IPS DF 19.7 (cell line): ENCODE measurements around the gene CLEC17A.

Experiments
- DNase-seq: peaks from one replicate; pipeline ENCODE4 v3.0.0-alpha.2; 2013; ENCODE audit warnings: low read depth, low spot score

The CLEC17A gene

DNA sequence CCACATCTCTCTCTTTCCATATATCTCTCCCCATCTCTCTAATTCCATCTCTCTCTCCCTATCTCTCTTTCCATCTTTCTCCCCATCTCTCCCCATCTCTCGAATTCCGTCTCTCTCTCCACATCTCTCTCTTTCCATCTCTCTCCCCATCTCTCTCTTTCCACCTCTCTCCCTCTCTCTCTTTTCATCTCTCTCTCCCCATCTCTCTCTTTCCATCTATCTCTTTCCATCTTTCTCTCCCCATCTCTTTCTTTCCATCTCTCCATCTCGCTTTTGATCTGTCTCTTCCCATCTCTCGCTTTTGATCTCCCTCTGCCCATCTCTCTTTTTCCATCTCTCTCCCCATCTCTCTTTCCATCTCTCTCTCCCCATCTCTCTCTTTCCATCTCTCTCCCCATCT lies 66.1 kb downstream of the CLEC17A start:
- no peak for DNase-seq

DNA sequence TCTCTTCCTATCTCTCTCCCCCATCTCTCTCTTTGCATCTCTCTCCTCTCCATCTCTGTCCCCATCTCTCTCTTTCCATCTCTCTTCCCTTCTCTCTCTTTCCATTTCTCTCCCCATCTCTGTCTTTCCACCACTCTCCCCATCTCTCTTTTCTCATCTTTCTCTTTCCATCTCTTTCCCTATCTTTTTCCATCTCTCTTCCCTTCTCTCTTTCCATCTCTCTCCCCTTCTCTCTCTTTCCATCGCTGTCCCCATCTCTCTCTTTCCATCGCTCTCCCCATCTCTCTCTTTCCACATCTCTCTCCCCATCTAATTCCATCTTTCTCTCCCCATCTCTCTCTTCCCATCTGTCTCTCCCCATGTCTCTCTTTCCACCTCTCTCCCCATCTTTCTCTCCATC lies 67.3 kb downstream of the CLEC17A start:
- no peak for DNase-seq

DNA sequence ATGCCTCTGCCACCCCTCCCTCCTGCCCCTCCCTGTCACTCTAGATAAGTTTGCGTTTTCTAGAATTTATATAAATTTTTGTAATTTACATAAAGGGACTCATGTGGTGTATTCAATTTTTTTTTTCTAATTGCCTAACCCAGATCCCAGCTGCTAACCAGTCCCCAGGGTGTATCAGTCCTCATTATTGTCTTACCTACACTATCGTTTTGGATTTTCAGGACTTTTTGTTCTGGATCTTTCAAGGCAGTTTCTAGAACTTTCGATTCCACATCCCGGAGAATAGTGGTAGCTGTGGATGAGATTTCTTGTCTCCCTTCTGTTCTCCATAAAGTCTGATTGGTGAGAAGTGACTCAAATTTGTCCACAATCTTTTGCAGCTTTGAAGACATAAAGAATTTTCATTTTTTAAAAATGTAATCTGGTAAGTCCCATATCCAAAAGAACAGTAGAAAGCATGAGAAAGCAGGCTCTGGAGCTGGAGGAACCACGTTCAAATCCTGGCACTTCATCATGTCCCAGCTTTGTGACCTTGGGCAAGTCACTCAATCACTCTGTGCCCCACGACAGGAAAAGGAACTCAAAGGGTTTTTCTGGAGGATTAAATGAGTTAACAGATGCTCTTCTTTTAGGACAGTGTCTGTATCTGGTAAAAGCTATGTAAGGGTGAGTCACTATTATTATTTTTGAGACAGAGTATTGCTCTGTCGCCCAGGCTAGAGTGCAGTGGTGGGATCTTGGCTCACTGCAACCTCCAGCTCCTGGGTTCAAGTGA lies 72.1 kb downstream of the CLEC17A start:
- no peak for DNase-seq

DNA sequence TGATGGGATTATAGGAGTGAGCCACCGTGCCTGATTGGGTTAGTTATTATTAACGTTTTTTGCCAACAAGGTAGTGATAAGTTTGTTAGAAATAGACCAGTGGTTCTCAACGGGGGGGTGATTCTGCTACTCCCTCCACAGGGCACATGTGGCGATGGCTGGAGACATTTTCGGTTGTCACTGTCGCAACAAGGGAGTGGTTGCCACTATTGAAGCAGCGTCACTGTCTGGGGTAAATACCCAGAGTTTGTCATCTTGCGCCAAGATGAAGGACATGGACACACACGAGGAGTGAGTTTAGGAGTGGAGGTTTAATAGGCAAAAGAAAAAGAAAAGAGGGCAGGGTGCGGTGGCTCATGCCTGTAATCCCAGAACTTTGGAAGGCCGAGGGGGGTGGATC lies 72.8 kb downstream of the CLEC17A start:
- no peak for DNase-seq

DNA sequence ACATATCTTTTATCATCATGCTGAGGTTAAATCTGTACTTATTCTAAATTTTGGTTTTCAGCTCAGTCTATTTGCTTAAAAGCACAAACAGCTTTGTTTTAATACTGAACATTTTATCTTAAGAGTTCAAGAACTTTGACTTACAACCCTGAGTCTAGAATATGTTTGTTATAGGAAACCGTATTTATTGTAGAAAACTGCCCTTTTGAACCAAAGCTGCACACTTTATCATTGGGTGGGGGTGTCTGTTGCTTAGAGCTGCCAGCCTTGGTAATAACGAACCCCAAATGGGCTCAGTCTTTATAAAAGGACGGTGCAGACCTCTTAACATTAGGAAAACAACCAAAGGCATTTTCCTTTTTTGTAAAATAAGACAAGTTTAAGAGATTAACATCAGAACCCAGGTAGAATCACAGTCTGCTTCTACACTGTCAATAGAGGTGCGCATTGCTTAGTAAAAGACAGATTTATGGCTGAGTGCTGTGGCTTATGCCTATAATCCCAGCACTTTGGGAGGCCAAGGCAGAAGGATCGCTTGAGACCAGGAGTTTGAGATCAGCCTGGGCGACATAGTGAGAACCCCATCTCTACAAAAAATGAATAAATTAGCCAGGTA lies 77.1 kb downstream of the CLEC17A start:
- no peak for DNase-seq

DNA sequence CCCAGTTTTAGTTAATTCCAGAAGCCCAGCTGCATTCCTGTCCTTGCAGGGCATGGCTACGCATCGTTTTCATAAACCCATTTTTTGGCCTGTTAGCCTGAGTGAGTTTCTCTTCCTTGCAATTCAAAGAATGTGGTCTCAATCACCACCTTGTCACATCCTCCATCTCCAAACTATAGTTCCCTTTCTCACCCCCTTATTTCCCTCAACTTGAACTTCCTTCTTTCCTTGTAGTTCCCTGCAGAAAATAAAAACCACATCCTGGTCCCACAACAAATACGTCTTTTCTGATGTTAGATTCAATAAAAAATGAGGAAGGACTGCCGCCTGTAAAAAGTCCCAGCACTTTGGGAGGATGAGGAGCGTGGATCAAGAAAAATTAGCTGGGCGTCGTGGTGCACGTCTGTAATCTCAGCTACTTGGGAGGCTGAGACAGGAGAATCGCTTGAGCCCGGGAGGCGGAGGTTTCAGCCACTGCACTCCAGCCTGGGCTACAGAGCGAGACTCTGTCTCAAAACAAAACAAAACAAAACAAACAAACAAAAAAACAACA lies 78.6 kb downstream of the CLEC17A start:
- no peak for DNase-seq
